Thoracic aorta (tissue), 2 donors: ENCODE measurements around the gene TMEM242. TPM values are rescaled to one million over a fixed set of nuclear protein-coding genes. Genes with fewer than 3 reads are reported as not detected.

ENCODE experiments used
- ATAC-seq: fragments of 150-250 bp; one replicate; pipeline ENCODE4 v1.8.0; 2017; ENCODE audit warnings: low read depth; ENCODE audit not compliant: insufficient number of reproducible peaks, low FRiP score
- DNase-seq: peaks from one replicate; pipeline ENCODE4 v3.0.0-alpha.2; 2020; ENCODE audit warnings: low spot score
- H3K27ac ChIP-seq, 2 donors: fragments of 200-600 bp; sonication (generic); 1 replicate in 1 of 2; 2 replicates in 1 of 2; pipeline ENCODE4 v1.5.1; 2016; ENCODE audit warnings: mild to moderate bottlenecking in 2 of 2, moderate library complexity in 2 of 2
- H3K27me3 ChIP-seq: fragments of 200-600 bp; sonication (generic); replicated peaks from 2 replicates; pipeline ENCODE4 v1.6.0; 2016; ENCODE audit warnings: mild to moderate bottlenecking; ENCODE audit not compliant: insufficient read depth
- H3K36me3 ChIP-seq: fragments of 200-600 bp; sonication (generic); one replicate; pipeline ENCODE4 v1.5.1; 2016
- H3K4me1 ChIP-seq, 2 donors: fragments of 200-600 bp; sonication (generic); 1 replicate in 1 of 2; 2 replicates in 1 of 2; pipeline versions ENCODE4 v1.5.1 to v1.6.0; 2016; ENCODE audit warnings: low read depth in 2 of 2, mild to moderate bottlenecking in 1 of 2; ENCODE audit not compliant: control insufficient read depth in 1 of 2
- H3K4me3 ChIP-seq: fragments of 200-600 bp; sonication (generic); 2 replicates; pipeline ENCODE4 v1.5.1; 2016; ENCODE audit warnings: mild to moderate bottlenecking
- H3K9me3 ChIP-seq: fragments of 200-600 bp; sonication (generic); 2 replicates; pipeline ENCODE4 v1.5.1; 2016
- CTCF ChIP-seq: fragments of 200-600 bp; sonication (generic); IDR thresholded peaks from one replicate; pipeline ENCODE4 v1.5.1; 2019; ENCODE audit warnings: antibody characterized with exemption
- total RNA-seq, 2 donors: library from RNA; depleted of rRNA; stranded (reverse); fragments of >200 nt; gene quantifications; one replicate each; pipeline versions ENCODE4 v1.1.0 to v1.2.3, GENCODE V29; 2016

TMEM242 gene
- total RNA-seq, 2 donors from 2014 or later = 7.3 to 8.8 TPM

DNA sequence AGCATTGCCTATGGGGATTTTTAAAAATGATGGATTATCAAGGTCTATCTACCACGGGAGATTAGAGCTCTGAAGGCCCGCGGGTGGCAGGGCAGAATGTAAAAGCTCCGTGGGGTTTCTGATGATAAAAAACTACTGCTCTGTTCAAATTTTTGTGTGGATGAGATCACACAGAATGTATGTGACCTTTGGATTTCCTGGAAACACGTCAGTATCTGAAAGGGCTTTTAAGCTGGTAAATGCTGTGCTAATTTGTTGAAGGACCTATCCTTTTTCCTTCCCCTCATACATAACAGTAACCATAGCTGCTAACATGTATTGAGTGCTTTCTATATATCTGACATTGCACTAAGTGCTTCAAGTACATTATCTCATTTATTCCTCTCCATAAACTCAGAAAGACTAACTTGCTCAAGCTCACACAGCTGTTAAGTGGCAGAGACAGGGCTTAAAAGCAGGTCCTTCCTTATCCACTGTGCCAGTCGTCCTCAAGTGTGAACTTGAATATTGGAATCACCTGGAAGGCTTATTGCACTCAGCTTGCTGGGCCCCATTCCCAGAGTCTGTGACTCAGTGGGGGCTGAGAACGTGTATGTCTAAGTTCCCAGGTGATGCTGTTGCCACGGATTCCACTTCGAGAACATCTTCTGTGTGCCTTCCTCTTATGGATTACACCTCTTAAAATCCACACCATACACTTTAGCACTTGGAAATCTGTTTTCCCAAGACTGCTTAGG lies 1.9 kb upstream of the TMEM242 start:
- H3K27ac ChIP-seq = no peak overlapping the region

GRCh38 chr6:157323966-157324300 lies 614 bp upstream of the TMEM242 start:
- Histone ChIP-seq H3K4me3 (peak overlapping the region; percentile 79), H3K36me3 (peaks cover 2% of the 10 kb centered on the region), H3K27ac (peak overlapping the region; percentile 90 to 93), H3K27me3 (no peaks in the 10 kb centered on the region), H3K9me3 (no peaks in the 10 kb centered on the region), H3K4me1 (peaks cover 8 to 33% of the 10 kb centered on the region in 2 donors)
- DNase-seq (peak; percentile 26), ATAC-seq (peak; percentile 80)
- no peak for TF ChIP-seq CTCF

More for the DNA sequence above, 1.9 kb upstream of the TMEM242 start:
- ATAC-seq = no peak
- no peaks in the 10 kb centered on the region for H3K27me3 ChIP-seq
- DNase-seq = no peak
- TF ChIP-seq CTCF = no peak
- no peak overlapping the region for H3K4me3 ChIP-seq
- H3K36me3 ChIP-seq = no peaks in the 10 kb centered on the region
- H3K4me1 ChIP-seq = peaks cover 8 to 33% of the 10 kb centered on the region in 2 donors
- H3K9me3 ChIP-seq = no peaks in the 10 kb centered on the region

DNA sequence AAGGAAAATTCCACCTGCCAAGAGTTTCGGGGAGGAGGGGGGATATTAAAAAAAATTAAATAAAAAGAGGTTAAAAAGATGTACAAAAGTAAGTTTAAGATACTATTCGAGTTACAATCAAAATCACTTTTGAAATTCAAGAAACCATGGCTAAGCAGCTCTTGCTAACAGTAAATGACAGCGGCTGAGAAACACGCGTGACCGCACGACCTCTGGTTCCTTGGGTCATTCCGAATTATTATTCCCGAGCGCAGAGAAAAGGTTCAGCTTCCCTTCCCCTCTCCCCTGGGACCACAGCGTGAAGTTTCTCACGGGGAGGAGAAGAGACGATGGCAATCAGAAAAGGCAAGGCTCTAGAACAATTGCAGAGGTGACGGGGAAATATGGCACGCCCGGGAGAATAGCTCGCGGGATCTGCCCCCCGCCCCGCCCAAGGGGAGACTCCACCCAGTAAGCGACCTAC lies 496 bp downstream of the TMEM242 start:
- DNase-seq = peak; percentile 58
- Histone ChIP-seq H3K9me3 (no peaks in the 10 kb centered on the region), H3K4me3 (peak overlapping the region; percentile 79), H3K36me3 (peaks cover 8% of the 10 kb centered on the region), H3K27ac (peak overlapping the region; percentile 90 to 93), H3K4me1 (peaks cover 8 to 33% of the 10 kb centered on the region in 2 donors), H3K27me3 (no peaks in the 10 kb centered on the region)
- no peak for TF ChIP-seq CTCF
- ATAC-seq = peak; percentile 68

GRCh38 chr6:157316871-157317814 lies 6.2 kb downstream of the TMEM242 start:
- peak overlapping the region in 1 of 2 donors; percentile 59 for H3K27ac ChIP-seq
- H3K4me3 ChIP-seq = no peak overlapping the region
- ATAC-seq (peak; percentile 82), DNase-seq (peak; percentile 71)
- TF ChIP-seq CTCF = no peak
- H3K36me3 ChIP-seq = peaks cover 22% of the 10 kb centered on the region
- H3K4me1 ChIP-seq = peaks cover 5 to 21% of the 10 kb centered on the region in 2 donors
- no peaks in the 10 kb centered on the region for H3K27me3 ChIP-seq
- no peaks in the 10 kb centered on the region for H3K9me3 ChIP-seq
